Activated CD8-positive, alpha-beta memory T cell treated with anti-CD3 and anti-CD28 coated beads for 24 hours (primary cell): Measurements from ENCODE around the gene PXDN.
"Not testable (repeated sequence)": the region's sequence is repeated elsewhere in the genome, so short reads cannot be mapped to it uniquely, and the experiment has no call there.

Experiments used
- DNase-seq: peaks from one replicate; pipeline ENCODE4 v3.0.0-alpha.2; 2020

Gene PXDN

GRCh38 chr2:1775511-1776035 lies 31.3 kb upstream of the PXDN start:
- DNase-seq = no peak

DNA sequence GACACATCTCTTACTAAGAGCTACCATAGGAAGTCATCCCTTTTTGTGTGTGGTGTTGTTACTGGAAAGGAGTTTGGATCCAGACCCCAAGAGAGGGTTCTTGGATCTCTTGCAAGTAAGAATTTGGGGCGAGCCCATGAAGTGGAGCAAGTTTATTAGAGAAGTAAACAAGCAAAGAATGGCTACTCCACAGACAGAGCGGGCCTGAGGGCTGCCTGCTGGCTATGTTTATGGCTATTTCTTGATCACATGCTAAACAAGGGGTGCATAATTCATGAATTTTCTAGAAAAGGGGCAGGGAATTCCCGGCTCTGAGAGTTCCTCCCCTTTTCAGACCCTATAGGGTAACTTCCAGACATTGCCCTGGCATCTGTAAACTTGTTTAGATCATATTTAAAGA lies 30.6 kb upstream of the PXDN start:
- no peak for DNase-seq

- DNase-seq = no peak
These were observed 29.6 kb upstream of the PXDN start for GRCh38 chr2:1773883-1774282.

DNA sequence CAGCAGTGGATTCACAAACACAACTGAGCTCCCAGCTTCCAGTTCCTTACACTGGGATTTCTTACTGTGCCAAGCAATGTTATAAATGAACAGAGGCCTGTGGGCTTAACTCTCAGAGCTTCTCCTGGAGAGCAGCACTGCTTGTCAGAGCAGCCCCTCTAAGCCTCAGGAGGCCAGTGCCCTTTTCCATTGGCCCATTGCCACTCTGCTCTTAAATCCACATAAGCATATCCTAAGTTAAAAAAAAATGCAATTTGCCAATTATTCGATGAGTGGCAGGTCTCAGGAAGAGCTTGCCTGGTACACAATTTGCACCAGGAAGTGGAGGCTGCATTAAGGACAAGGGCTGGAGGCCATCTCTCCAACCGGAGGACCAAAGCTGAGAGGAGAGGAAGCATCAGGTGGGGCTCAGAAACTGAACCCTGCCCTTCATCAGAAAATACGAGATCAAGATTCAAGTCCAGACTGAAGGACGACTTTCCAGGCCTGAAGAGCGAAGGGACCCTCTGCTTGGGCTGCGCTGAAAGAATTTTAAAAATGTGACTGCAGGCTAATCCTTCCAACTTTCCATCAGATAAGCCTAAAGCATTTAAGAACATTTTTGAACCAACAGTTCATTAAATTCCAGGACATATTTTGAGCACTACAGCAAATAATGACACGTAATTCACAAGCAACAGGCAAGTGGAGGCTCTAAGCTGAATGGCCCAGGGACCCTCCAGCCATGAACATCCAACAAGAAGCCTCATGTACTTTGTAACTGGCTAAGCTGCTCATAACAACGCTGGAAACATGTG lies 28.4 kb upstream of the PXDN start:
- no peak for DNase-seq

- DNase-seq = no peak
These were observed 27.4 kb upstream of the PXDN start for GRCh38 chr2:1771626-1772280.

DNA sequence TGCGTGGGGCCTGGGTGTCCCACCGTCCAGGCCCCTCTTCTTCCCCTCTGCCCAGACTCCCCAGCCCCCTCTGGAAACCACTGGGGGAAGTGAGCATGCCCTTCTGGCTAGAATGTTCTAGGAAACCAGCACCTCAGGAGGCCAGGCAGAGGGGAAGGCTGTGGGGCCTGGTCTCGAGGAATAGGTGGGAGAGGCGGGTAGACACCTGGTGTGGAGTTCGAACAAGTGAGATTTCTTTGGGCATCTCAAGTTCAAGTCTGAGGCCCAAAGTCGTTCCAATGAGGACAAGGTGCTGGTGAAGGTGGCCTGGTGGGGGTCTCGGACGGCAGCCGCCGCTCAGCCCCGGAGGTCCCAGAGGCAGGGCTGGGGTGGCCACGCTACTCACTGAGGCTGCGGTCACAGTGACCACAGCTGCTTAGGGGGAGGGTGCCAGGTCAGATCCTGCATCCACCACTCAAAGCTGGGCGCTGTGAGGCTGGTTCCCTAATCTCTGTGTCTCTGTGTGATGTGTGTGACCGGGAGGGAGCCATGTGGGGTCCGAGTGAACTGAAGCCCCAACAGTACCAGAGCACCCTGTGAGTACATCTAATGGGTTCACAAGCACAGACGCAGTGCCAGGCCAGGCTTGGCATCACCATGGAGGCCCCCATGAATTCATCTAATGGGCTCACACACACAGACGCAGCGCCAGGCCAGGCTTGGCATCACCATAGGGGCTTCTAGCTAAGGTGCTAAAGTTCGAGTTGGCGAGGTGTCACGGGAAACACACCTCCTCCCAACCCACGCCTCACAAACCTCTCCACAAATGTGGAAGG lies 26.5 kb upstream of the PXDN start:
- DNase-seq = no peak

DNA sequence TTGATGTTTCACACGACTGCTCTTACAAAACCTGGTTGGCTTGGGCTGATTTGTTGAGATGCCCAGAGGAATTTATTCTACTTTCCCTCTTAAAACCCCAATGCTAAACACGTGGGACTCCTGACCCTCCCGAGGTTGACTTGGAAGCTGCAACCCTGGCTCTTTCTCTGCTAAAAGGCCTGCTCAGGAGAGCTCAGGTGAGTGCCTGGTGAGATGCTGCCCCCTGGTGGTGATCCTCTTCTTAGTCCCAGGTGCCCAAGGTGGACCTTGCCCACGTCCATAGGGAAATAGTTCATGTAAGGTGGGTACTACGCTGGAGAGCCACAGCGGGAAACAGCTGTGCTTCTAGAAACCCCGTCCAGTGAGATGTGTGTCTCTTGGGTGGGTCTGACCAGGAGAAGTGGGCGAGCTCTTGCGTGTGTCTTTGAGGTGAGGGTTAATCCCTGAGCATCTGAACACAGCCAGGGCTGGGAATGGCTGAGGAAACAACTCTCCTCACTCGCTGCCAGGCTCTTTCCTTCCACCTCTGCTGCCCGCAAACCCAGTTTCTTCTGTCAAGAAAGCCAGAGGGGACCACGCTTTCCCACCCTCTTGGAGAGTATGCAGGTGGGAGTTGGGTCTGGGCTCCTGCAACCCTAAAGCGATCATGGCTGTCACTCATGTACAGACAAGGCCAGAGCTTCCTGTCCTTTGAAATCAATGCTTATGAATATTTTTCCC lies 25.5 kb upstream of the PXDN start:
- peak; percentile 76 for DNase-seq

GRCh38 chr2:1767939-1768691 lies 23.8 kb upstream of the PXDN start:
- DNase-seq = no peak

DNA sequence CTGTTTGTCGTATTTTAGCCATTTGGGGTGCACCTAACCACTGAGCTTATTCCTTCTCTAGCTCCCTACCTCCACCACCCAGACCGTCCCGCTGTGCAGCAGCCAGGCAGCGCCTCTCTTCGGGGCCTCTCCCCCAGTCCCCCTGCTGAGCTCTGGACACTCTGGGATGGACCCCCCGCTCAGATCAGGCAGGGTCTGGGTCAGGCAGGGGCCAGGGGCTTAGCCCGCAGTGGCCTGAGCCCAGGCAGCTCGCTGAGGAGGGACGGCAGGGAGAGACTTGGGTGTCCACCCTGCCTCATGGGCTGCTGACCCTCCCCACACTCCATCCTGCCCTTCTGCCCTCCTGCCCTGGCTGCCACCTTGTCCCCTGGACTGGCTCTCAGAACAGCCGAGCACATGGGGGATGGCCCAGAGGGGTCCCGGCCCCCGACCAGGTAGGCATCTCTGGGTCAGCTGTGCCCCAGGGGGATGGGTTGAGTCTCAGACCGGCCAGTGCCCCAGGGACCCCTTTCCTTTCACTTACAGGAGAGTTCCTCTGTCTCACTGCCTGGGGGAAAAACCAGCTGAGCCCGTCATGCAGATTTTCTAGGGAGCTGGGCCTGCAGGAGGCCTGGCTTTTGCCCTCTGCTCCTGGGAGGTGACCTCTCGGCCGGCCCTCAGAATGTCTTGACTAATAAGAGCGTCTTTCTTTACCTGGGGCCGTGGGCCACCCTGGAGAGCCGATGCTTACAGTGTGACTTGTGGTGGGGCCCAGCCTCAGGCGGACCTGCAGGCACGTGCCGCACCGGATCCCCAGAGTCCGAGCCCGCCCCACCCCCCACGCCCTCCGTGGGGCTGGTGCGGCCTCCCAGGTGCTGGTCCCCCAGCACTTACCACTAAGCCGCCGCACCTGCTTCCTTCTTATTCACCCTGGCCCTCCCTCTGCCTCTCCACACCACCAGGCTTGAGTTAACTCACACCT lies 22.8 kb upstream of the PXDN start:
- DNase-seq = no peak

DNA sequence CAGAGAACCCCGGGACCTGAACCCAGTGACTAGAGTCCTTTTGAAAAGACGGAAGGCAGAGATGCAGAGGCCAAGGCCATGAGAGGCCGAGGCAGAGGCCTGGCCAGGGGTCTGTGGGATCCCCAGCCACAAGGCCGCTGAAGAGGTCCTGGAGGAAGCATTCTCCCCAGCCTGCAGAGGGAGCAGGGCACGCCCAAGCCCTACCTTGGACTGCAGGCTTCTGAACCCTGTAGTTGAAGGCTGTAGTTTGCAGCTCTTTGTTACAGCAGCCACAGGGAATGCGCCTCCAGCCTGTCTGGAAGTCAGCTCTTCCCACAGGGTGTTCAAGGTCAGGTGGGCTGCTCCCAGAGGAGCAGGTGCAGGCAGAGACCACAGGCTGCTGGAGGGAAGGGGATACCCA lies 22.1 kb upstream of the PXDN start:
- DNase-seq = no peak

- not testable (repeated sequence) for DNase-seq
These were observed 20.9 kb upstream of the PXDN start for GRCh38 chr2:1765201-1765600.

DNA sequence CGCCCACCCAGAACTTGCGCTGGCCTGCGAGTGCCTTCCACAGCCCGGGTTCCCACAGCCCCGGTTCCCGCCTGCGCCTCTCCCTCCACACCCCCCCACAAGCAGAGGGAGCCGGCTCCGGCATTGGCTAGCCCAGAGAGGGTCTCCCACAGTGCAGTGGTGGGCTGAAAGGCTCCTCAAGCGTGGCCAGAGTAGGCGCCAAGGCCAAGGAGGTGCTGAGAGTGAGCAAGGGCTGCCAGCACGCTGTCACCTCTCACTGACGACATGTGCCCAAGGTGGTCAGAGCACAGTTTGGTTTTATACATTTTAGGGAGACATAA lies 15.3 kb upstream of the PXDN start:
- no peak for DNase-seq

DNA sequence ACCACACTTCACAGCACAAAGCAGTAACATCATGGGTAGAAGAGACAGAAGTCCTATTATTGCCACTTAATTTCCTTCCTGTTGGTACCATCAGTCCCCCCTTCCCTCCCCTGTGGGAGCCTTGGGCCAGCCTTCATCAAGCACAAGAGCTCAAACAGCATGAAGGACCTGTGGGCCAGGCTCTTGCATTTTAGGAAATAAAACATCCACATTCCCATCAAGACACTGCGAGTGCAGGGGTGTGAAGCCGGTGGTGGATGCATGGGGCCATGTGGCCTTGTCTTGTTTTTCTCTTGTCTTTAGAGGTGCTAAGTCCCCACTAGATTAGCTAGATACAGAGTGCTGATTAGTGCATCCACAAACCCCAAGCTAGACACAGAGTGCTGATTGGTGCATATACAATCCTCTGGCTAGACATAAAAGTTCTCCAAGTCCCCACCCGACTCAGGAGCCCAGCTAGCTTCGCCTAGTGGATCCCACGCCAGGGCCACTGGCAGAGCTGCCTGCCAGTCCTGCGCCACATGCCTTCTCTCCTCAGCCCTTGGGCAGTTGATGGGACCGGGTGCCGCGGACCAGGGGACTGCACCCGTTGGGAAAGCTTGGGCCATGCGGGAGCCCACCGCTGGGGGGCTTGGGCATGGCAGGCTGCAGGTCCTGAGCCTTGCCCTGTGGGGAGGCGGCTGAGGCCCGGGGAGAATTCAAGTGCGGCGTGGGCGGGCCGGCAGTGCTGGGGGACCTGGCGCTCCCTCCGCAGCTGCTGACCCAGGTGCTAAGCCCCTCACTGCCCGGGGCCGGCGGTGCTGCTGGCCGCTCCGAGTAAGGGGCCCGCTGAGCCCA lies 14.7 kb upstream of the PXDN start:
- DNase-seq = no peak

GRCh38 chr2:1758171-1758570 lies 13.9 kb upstream of the PXDN start:
- DNase-seq = no peak

- no peak for DNase-seq
These were observed 13.3 kb upstream of the PXDN start for GRCh38 chr2:1757567-1757966.

DNA sequence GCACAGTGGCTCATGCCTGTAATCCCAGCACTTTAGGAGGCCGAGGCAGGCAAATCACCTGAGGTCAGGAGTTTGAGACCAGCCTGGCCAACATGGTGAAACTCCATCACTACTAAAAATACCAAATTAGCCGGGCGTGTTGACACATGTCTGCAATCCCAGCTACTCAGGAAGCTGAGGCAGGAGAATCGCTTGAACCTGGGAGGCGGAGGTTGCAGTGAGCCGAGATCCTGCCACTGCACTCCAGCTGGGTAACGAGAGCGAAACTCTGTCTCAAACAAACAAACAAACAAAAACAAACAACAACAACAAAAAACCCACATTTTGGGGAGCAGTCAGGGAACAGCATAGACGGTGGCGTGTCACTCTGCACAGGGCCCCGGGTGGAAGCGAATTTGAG lies 12.8 kb upstream of the PXDN start:
- DNase-seq = not testable (repeated sequence)

DNA sequence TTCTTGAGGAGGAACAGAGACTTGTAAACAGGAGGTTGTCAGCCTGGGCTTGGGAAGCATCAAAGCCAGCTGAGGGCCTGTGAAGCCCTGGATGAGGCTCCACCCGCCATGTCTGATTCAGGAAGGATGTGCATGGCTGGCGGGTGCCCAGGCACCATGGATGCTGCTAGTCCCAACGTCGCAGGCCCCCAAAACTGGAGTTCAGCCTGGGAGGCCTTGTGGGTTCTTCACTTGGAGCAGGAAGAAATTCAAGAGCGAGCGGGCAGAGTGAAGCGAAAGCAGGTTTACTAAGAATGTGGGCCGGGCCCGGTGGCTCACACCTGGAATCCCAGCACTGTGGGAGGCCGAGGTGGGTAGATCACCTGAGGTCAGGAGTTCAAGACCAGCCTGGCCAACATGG lies 12.1 kb upstream of the PXDN start:
- no peak for DNase-seq

GRCh38 chr2:1755436-1756191 lies 11.3 kb upstream of the PXDN start:
- DNase-seq = no peak

DNA sequence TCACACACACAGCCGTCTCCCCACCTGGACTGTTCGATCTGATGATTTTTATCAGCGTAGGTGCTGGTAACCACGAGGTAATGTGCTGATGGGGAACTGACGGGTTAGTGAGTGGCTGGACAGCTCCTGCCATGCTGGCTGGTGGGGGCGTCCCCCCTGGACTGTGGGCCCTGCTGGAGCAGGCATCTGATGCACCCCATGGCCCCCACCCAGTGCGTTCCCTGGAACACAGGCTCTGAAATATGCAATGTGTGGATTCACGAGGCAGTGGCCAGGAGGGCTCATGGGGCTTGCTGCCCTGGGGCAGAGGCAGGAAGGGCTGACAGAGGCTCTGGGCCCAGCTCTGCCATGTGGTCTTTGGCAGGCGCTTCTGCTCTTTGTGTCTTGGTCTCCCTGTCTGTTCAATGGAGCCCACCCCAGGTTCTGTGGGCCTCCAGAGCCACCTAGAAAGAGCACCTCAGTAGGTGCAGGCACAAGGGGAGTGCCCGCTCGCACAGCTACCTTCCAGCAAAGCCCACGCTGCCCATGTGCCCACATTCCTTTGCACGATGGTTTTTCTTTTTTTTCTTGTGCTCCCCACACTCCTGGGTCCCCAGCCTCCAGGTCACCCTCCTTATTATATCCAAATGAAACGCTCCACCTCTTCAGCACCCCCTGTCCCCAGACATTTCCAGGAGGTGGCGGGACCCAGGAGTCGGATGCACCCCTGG lies 10.3 kb upstream of the PXDN start:
- no peak for DNase-seq
